T-helper 9 cell (primary cell): Measurements from ENCODE around the gene GAST.
"Not testable (repeated sequence)": the region's sequence is repeated elsewhere in the genome, so short reads cannot be mapped to it uniquely, and the experiment has no call there.

Experiments used
- DNase-seq: peaks from one replicate; pipeline ENCODE4 v3.0.0-alpha.2; 2020
- total RNA-seq, 2 donors: gene quantifications; one replicate each; lab custom pipeline; 2026; lab: John Stamatoyannopoulos, UW

The GAST gene
- total RNA-seq, result 0 reads per million in 2 donors

- DNase-seq, result no peak
These were observed at the start of gene GAST for GRCh38 chr17:41711669-41712400. Gene GAST (plus strand): TSS chr17:41712331. CDS start chr17:41715437, 3,106 bp downstream.

- DNase-seq, result no peak
These were observed 48.5 kb upstream of the GAST start for GRCh38 chr17:41663451-41664171.

- no peak for DNase-seq
These were observed 48.0 kb upstream of the GAST start for GRCh38 chr17:41664172-41664457.

- DNase-seq, result no peak
These were observed 47.3 kb upstream of the GAST start for GRCh38 chr17:41664587-41665565.

GRCh38 chr17:41665566-41666236 lies 46.4 kb upstream of the GAST start:
- peak; percentile 85 for DNase-seq

GRCh38 chr17:41666237-41666641 lies 45.9 kb upstream of the GAST start:
- DNase-seq, result peak; percentile 61

- DNase-seq, result peak; percentile 84
These were observed 45.3 kb upstream of the GAST start for GRCh38 chr17:41666708-41667279.

GRCh38 chr17:41667280-41668041 lies 44.7 kb upstream of the GAST start:
- no peak for DNase-seq

- no peak for DNase-seq
These were observed 40.0 kb upstream of the GAST start for GRCh38 chr17:41672153-41672552.

GRCh38 chr17:41675157-41676057 lies 36.7 kb upstream of the GAST start:
- not testable (repeated sequence) for DNase-seq

GRCh38 chr17:41676058-41676419 lies 36.1 kb upstream of the GAST start:
- no peak for DNase-seq

GRCh38 chr17:41678411-41678906 lies 33.7 kb upstream of the GAST start:
- no peak for DNase-seq

- DNase-seq, result no peak
These were observed 33.0 kb upstream of the GAST start for GRCh38 chr17:41678907-41679739.

GRCh38 chr17:41679740-41680425 lies 32.2 kb upstream of the GAST start:
- DNase-seq, result no peak

GRCh38 chr17:41680426-41681040 lies 31.6 kb upstream of the GAST start:
- DNase-seq, result no peak

GRCh38 chr17:41681776-41682175 lies 30.4 kb upstream of the GAST start:
- no peak for DNase-seq

GRCh38 chr17:41682631-41683030 lies 29.5 kb upstream of the GAST start:
- no peak for DNase-seq

- DNase-seq, result no peak
These were observed 28.6 kb upstream of the GAST start for GRCh38 chr17:41683441-41684007.
